A549 treated with DMSO at 1 μM for 4 hours (cell line): ENCODE results near the gene GLT8D1. TPM values are rescaled to one million over a fixed set of nuclear protein-coding genes. Genes with fewer than 3 reads are reported as not detected.

Source experiments
- total RNA-seq: library from RNA; stranded (reverse); fragments of 200-300 nt; extraction: Qiagen RNA extraction; gene quantifications from 5 replicates; pipeline ENCODE4 v1.2.3, GENCODE V29; 2022; ENCODE audit warnings: low read depth

Gene GLT8D1, protein sequence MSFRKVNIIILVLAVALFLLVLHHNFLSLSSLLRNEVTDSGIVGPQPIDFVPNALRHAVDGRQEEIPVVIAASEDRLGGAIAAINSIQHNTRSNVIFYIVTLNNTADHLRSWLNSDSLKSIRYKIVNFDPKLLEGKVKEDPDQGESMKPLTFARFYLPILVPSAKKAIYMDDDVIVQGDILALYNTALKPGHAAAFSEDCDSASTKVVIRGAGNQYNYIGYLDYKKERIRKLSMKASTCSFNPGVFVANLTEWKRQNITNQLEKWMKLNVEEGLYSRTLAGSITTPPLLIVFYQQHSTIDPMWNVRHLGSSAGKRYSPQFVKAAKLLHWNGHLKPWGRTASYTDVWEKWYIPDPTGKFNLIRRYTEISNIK
- 33.1 to 41.7 TPM (median 37.2 TPM) in 5 replicates for total RNA-seq

DNA sequence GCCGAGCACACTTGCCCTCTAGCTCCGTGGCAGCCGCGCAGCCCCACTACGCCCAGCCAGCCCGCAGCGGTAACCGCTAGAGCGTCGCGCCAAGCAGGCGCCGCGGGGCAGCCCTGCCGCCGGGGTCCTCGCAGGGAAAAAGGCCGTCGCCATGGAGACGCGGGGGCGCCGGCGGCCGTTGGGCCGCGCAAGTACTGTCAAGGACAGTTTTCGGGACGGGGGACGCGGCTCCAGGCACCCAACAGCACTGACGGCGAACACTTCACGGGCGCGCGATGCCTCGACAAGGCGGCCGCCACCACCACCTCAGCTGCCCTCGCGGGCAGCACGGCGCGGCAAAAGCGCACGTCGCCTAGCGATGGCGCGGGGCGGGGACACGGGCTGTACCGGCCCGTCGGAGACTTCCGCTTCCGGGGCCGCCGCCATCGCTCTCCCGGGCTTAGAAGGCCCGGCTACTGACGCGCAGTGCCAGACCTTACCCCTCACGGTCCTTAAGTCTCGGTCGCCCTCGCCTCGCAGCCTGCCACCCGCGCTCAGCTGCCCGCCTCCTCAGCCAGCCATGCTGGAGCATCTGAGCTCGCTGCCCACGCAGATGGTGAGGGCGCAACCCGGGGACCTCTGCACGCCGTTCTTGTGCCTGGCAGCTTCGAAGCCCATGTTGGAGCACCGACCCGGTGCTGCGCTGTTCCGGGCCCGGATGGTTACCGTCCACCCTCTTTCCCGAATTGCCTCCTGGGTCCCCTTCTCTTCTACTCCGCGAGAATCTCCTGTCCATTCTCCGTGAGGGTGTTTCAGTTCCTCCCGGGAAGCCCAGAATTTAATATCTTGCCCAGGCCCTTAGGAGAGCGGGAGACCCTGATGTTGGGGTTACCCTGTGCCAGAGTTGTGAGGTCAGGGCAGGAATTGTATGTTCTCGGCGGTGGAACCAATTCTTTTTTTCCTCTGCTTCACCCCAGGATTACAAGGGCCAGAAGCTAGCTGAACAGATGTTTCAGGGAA, at the start of gene GLT8D1, which contains the start of gene SPCS1:
TSS of gene GLT8D1 (minus strand) at position 104 of the 999 bp plus-strand sequence. CDS start 5,331 bp downstream, outside the sequence.
TSS of gene SPCS1 (plus strand) at position 419 of the 999 bp plus-strand sequence. CDS start at position 560, 141 bp downstream.

GRCh38 chr3:52685709-52686691, 19.6 kb downstream of the GLT8D1 start, which contains the start of the genes GNL3 and PBRM1:
GNL3 (plus strand) TSS chr3:52686032; CDS start chr3:52686093, 61 bp downstream.
PBRM1 (minus strand) TSS chr3:52685913.

Other genes starting within 250 kb of the GLT8D1 start
- not detected in 5 replicates for gene STAB1, start 210.5 kb downstream of the GLT8D1 start, total RNA-seq
- gene NT5DC2, start 171.9 kb downstream of the GLT8D1 start, total RNA-seq = 90.1 to 108 TPM (median 96.0 TPM) in 5 replicates
- 52.0 to 85.4 TPM (median 56.0 TPM) in 5 replicates for gene UQCC5, start 169.2 kb downstream of the GLT8D1 start, total RNA-seq
- 12.6 to 20.0 TPM (median 18.3 TPM) in 5 replicates for gene PBRM1, start 19.9 kb downstream of the GLT8D1 start, total RNA-seq
- 99.4 to 152 TPM (median 112 TPM) in 5 replicates for gene GNL3, start 19.8 kb downstream of the GLT8D1 start, total RNA-seq
- gene SPCS1, start 315 bp upstream of the GLT8D1 start, total RNA-seq = 142 to 172 TPM (median 166 TPM) in 5 replicates
- gene NEK4, start 65.1 kb upstream of the GLT8D1 start, total RNA-seq = 12.3 to 15.7 TPM (median 15.0 TPM) in 5 replicates
- not detected in 5 replicates for gene ITIH1, start 71.8 kb upstream of the GLT8D1 start, total RNA-seq
- 0.08 TPM in 1 of 5 replicates, not detected in the others for gene ITIH3, start 89.0 kb upstream of the GLT8D1 start, total RNA-seq
- 0.38 to 1.6 TPM (median 0.84 TPM) in 5 replicates for gene ITIH4, start 124.9 kb upstream of the GLT8D1 start, total RNA-seq
- not detected in 5 replicates for gene MUSTN1, start 129.2 kb upstream of the GLT8D1 start, total RNA-seq
- gene STIMATE, start 191.8 kb upstream of the GLT8D1 start, total RNA-seq = 8.5 to 10.0 TPM (median 9.4 TPM) in 5 replicates